T47D (cell line): ENCODE data around the gene SLC16A6.
"Not testable (repeated sequence)": the region's sequence is repeated elsewhere in the genome, so short reads cannot be mapped to it uniquely, and the experiment has no call there.

Experiments
- DNase-seq, 2 experiments: peaks; one replicate each; pipeline versions ENCODE4 v3.0.0 to v3.0.0-alpha.2; 2011 to 2012; ENCODE audit warnings: low read depth in 1 of 2, low spot score in 1 of 2
- JUND ChIP-seq: IDR thresholded peaks from 2 replicates; pipeline ENCODE4 v1.6.1; 2012; ENCODE audit warnings: low read depth
- in situ Hi-C: cut with HindIII; loops from 2 replicates; pipeline ENCODE4 v1.10.0; 2016; ENCODE audit warnings: low sequenced_read_pairs, low pct_unique_long_range_greater_than_20kb

Gene SLC16A6

DNA sequence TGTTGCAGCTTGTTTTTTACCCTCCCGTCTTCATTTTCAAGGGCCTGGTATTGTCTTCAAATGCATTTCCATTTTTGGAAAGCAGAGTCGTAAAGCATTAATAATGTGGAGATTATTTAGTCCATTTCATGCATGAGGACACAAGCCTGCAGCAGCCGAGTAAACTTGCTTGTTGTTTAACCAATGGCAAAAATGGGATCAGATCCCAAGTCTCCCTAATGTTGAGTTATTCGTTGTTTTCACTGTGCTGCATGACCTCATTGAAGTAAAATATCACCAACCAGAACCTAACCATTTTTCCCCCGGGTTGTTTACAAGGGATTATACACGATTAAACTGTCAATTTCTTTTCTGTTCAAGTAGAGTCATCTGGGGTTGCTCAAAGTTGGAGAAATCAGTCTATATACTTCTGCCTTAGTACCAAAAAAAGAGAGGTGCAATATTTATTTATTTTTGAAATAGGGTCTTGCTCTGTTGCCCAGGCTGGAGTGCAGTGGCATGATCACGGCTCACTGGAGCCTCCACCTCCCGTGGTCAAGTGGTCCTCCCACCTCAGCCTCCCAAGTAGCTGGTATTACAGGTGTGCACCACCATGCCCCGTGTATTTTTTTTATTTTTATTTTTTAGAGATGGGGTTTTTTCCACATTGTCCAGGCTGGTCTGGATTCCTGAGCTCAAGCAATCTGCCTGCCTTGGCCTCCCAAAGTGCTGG lies 30.7 kb downstream of the SLC16A6 start:
- peak in 1 of 2 experiments; percentile 58 for DNase-seq
- in situ Hi-C loops = no loop called here

GRCh38 chr17:68259648-68259951 lies 31.3 kb downstream of the SLC16A6 start:
- in situ Hi-C loops, DNase-seq: not testable (repeated sequence)

More for the DNA sequence above, 30.7 kb downstream of the SLC16A6 start:
- no peak for TF ChIP-seq JUND

DNA sequence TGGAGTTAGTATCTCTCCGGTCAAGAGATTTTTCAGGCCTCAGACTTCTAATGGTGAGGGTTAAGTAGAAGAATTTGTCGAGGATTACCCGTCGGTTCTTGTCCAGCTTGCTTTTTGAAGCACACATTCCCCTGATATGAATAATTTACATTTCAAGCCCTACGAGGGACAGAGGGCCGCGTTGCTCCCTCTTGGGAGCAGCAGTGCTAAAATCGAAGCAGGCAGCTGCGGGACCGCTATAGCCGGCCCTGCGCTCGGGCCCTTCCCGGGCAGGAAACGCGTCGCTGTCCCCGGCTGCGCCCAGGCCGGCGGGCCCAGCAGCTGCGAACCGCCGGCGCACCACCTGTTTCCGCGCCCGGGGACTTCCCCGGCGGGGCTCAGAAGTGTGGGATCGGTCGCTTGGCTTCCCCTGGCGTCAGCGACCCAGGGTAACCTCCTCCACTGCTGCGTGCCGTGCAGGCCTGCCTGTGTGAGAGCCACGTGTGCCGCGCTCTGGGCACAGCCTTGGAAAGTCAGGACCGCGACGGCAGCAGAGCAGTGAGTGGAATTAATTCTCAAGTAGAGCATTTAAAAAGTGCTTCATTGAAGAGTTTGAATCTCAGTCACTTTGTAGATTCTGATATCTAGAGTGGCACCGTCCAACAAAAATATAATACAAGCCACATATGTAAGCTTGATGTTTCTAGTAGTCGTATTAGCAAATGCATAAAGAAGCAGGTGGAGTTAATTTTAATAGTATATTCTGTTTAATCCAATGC lies 31.9 kb downstream of the SLC16A6 start:
- DNase-seq, in situ Hi-C loops: not testable (repeated sequence)

- in situ Hi-C loops = no loop called here
- TF ChIP-seq JUND = no peak
- no peak for DNase-seq
Observed at GRCh38 chr17:68257934-68258333, 33.0 kb downstream of the SLC16A6 start.

- in situ Hi-C loops, DNase-seq: not testable (repeated sequence)
Observed at GRCh38 chr17:68256701-68257100, 34.2 kb downstream of the SLC16A6 start.

DNA sequence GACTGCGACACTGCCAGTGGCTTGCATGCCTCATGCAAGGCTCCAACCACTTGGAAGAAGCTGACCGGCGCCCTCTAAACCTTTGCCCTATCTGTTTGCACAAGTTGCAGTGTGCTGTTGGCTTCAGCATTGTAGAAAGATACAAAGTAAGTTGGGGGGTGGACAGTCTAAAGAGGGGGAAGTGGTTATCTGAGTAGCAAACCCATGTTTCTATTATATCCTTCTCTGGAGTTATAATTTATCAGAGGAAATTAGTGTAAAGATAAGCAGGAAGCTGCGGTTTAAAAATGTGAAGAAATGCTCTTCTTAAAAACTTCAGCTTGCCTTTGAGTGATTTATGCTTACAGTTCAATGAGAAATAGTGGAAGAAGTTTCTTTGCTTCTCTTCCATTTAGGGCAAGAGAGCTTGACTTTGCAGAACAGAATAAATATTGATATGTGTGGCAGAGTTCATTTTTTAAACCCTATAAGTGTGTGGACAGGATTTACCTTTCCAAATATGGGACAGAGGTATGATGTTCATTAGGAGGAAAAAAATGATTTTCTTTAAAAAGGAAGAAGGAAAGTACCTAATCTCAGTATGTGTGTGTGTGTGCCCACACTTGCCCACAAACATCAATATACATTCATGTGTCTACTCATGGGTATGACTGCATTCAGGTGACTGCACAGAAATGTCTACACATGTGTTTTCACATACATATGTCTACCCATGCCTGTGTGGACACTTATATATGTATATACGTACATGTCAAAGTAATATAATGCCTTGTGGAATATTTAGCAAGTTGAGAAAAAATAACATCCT lies 35.0 kb downstream of the SLC16A6 start:
- in situ Hi-C loops = no loop called here
- no peak for TF ChIP-seq JUND
- no peak for DNase-seq

GRCh38 chr17:68255151-68255550 lies 35.8 kb downstream of the SLC16A6 start:
- DNase-seq = no peak
- in situ Hi-C loops = no loop called here
- no peak for TF ChIP-seq JUND

DNA sequence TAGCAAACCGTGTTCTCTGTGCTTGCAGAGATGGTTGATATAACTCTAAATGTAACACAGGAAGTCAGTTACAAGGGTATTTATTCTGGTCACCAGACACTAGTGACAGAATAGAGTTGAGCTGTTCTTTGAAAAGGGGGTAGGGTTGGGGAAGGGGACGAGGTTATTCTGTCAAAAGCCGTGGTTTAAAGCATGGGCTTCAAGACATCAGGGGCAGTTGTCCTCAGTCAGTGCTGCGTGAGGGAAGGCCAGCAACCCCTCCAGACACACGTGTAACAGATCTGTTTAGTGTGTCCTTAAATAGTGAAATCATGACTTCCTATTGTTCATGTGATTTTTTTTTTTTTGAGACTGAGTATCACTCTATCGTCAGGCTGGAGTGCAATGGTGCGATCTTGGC lies 37.5 kb downstream of the SLC16A6 start:
- in situ Hi-C loops, DNase-seq: not testable (repeated sequence)

DNA sequence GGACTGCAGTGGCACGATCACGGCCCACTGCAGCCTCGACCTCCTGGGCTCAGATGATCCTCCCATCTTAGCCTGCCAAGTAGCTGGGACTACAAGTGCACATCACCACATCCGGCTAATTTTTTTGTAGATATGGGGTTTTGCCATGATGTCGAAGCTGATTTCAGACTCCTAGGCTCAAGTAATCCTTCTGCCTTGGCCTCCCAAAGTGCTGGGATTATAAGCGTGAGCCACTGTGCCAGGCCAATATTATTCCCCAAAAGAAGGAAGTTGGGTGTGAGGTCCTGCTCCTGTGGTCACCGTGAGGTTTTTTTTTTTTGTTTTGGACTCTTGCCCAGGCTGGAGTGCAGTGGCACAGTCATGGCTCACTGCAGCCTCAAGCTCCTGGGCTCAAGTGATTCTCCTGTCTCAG lies 41.6 kb downstream of the SLC16A6 start:
- no peak for TF ChIP-seq JUND
- no peak for DNase-seq
- in situ Hi-C loops = no loop called here

DNA sequence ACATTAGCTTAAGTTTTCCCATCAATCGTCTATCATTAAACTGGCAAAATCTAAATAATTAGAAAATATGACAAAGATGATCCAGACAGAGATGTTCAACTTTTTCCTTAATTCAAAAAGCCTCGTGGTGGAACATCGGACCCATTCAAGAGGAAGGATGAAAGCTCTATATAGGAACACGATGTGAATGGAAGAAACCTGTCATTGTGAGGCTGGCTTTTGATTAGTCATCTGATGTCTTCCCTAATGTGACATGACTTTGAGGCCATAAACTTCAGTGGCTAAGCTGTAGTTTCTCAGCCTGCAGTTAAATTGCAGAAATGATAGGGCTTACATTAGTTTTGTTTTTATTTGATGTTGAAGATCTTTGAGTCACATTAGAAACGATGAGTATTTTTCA lies 42.0 kb downstream of the SLC16A6 start:
- no peak for TF ChIP-seq JUND
- in situ Hi-C loops = no loop called here
- DNase-seq = no peak

DNA sequence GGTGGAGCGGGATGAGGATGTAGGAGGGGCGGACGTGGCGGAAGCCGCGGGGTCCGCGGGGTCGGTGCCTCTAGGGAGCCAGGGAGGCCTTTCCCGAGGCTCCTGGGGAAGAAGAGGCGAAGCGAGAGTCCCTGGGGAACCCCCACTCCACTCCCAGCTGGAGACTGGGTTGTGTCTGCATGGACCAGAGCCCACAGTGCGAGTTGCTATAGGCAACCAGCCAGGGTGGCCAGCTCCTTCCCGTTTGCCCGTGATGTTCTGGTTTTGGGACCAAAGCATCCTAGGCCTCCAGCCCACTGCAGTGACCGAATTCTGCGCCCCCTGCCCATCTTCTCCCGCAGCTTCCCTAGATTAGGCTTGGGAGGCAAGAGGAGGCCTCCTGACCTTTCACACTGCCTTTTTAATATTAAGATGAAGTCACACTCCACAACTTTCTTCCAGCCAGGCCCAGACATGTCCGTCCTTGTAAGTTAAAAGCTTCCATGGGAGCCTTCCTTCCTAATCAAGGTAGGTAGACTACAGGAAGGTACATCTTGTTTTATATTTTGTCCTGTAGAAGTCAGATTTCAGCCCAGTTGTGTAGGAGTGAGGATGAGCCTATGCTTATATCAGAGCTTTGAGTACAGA lies 42.6 kb downstream of the SLC16A6 start:
- in situ Hi-C loops = no loop called here
- DNase-seq = peak in 1 of 2 experiments; percentile 38
- no peak for TF ChIP-seq JUND

DNA sequence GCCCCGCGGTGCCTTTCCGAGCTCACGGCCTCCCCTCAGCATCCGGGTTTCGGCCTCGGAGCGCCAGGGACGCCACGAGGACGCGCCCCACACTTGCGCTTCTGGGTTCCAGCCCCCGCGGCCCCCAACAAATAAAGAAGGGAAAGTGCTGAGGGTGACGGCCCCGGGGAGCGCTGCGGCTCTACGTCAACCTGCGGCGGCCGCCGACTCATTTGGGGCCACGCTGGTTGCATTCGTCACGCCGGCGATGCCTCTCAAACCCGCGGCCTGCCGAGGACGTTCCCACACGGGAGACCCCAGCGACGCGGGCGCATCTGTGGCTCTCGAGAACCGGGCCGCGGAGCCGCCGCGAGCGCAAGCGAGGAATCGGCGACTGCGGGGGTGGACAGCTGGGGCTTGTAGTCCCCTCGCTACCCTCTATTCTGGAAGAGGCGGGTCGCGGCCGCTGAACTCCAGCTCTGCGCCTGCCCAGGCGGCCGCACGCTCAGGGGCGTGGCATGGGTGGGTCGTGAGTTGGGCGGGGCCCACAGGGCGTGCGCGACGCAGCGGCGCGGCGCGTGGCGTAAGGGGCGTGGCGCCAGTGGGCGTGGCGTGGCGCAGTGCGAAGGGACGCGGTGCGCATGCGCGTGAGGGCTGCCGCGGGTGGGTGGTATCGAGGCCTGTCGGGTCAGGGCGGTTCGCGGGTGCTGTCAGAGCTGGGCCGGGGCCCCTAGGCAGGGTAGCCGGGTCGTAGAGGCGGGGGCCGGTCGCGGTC lies 43.3 kb downstream of the SLC16A6 start, which contains the start of gene AMZ2:
Gene AMZ2 (plus strand): TSS at position 599 of the 754 bp plus-strand sequence. CDS start 2,145 bp downstream, outside the sequence.
- peak; percentile 90 to 96 for DNase-seq

More for the DNA sequence above, 43.3 kb downstream of the SLC16A6 start, which contains the start of gene AMZ2:
- in situ Hi-C loops = no loop called here
- no peak for TF ChIP-seq JUND
